Activated T-helper 1 cell treated with anti-CD3 and anti-CD28 coated beads, Interleukin-12 subunit alpha, Interleukin-12 subunit beta, Interleukin-2, Interleukin-4 antibody, amounts not matched to agents 30 ng/mL and 10 ng/mL and 1 ng/mL, durations not matched to agents 14 hours and 24 hours and 36 hours (primary cell): ENCODE data around the gene WDFY3. TPM values are rescaled to one million over a fixed set of nuclear protein-coding genes. Genes with fewer than 3 reads are reported as not detected.
"Not testable (repeated sequence)": the region's sequence is repeated elsewhere in the genome, so short reads cannot be mapped to it uniquely, and the experiment has no call there.

Experiments
- DNase-seq: peaks from one replicate; pipeline ENCODE4 v3.0.0; 2021; ENCODE audit warnings: low spot score
- H3K27ac Mint-ChIP-seq: one replicate; pipeline ENCODE4 v1.8.0; 2021; ENCODE audit warnings: mild to moderate bottlenecking, mixed read lengths
- H3K27me3 Mint-ChIP-seq: one replicate; pipeline ENCODE4 v1.8.0; 2022; ENCODE audit warnings: mild to moderate bottlenecking, moderate library complexity, mixed read lengths; ENCODE audit not compliant: insufficient read depth
- H3K36me3 Mint-ChIP-seq: one replicate; pipeline ENCODE4 v1.8.0; 2021; ENCODE audit warnings: low read depth, mixed read lengths
- H3K4me1 Mint-ChIP-seq: one replicate; pipeline ENCODE4 v1.8.0; 2021; ENCODE audit warnings: low read depth, mixed read lengths
- H3K4me3 Mint-ChIP-seq: one replicate; pipeline ENCODE4 v1.8.0; 2021; ENCODE audit warnings: mild to moderate bottlenecking, moderate library complexity, mixed read lengths
- H3K9me3 Mint-ChIP-seq: one replicate; pipeline ENCODE4 v1.8.0; 2021; ENCODE audit warnings: mixed read lengths
- intact Hi-C: fragments of 100-400 bp; cut with micrococcal nuclease; formaldehyde crosslinking; loops from one replicate; pipeline ENCODE4 v1.15.1; 2024
- total RNA-seq: library from RNA; stranded (reverse); gene quantifications from 2 replicates; pipeline ENCODE4 v1.2.3, GENCODE V29; 2022

Gene WDFY3
- total RNA-seq, 1 donor from 2014 or later = 0.39 TPM

- Mint-ChIP-seq H3K9me3 (no peaks in the 10 kb centered on the region), H3K4me3 (no peak overlapping the region), H3K4me1 (no peaks in the 10 kb centered on the region), H3K27me3 (no peaks in the 10 kb centered on the region), H3K36me3 (no peaks in the 10 kb centered on the region), H3K27ac (no peak overlapping the region)
- DNase-seq = no peak
- intact Hi-C loops = no loop called here
These were observed 269.3 kb downstream of the WDFY3 start for GRCh38 chr4:84697159-84697558.

GRCh38 chr4:84691800-84692199 is 274.7 kb downstream of the WDFY3 start:
- intact Hi-C loops = no loop called here
- Mint-ChIP-seq H3K4me3 (no peak overlapping the region), H3K4me1 (peaks cover 9% of the 10 kb centered on the region), H3K27me3 (no peaks in the 10 kb centered on the region), H3K27ac (no peak overlapping the region), H3K36me3 (no peaks in the 10 kb centered on the region), H3K9me3 (no peaks in the 10 kb centered on the region)
- no peak for DNase-seq

- H3K4me1 Mint-ChIP-seq = peaks cover 9% of the 10 kb centered on the region
- no peaks in the 10 kb centered on the region for H3K36me3 Mint-ChIP-seq
- no peaks in the 10 kb centered on the region for H3K9me3 Mint-ChIP-seq
- intact Hi-C loops = no loop called here
- H3K27me3 Mint-ChIP-seq = no peaks in the 10 kb centered on the region
- no peak for DNase-seq
- H3K27ac Mint-ChIP-seq = no peak overlapping the region
- H3K4me3 Mint-ChIP-seq = no peak overlapping the region
These were observed 275.3 kb downstream of the WDFY3 start for GRCh38 chr4:84691170-84691691.

- Mint-ChIP-seq H3K4me3 (no peak overlapping the region), H3K9me3 (no peaks in the 10 kb centered on the region), H3K27ac (no peak overlapping the region), H3K4me1 (peaks cover 9% of the 10 kb centered on the region), H3K27me3 (no peaks in the 10 kb centered on the region), H3K36me3 (no peaks in the 10 kb centered on the region)
- DNase-seq = no peak
- intact Hi-C loops = no loop called here
These were observed 276.0 kb downstream of the WDFY3 start for GRCh38 chr4:84690481-84690880.

GRCh38 chr4:84689197-84689596 is 277.3 kb downstream of the WDFY3 start:
- Mint-ChIP-seq H3K27me3 (no peaks in the 10 kb centered on the region), H3K4me3 (no peak overlapping the region), H3K36me3 (no peaks in the 10 kb centered on the region), H3K27ac (no peak overlapping the region), H3K9me3 (no peaks in the 10 kb centered on the region), H3K4me1 (peaks cover 17% of the 10 kb centered on the region)
- no peak for DNase-seq
- intact Hi-C loops = no loop called here

GRCh38 chr4:84688605-84689004 is 277.9 kb downstream of the WDFY3 start:
- no peak for DNase-seq
- Mint-ChIP-seq H3K27ac (no peak overlapping the region), H3K4me1 (peaks cover 22% of the 10 kb centered on the region), H3K4me3 (no peak overlapping the region), H3K36me3 (no peaks in the 10 kb centered on the region), H3K27me3 (no peaks in the 10 kb centered on the region), H3K9me3 (no peaks in the 10 kb centered on the region)
- intact Hi-C loops = no loop called here

- DNase-seq = no peak
- H3K36me3 Mint-ChIP-seq = no peaks in the 10 kb centered on the region
- H3K9me3 Mint-ChIP-seq = no peaks in the 10 kb centered on the region
- no peak overlapping the region for H3K4me3 Mint-ChIP-seq
- H3K4me1 Mint-ChIP-seq = peaks cover 25% of the 10 kb centered on the region
- intact Hi-C loops = no loop called here
- H3K27ac Mint-ChIP-seq = no peak overlapping the region
- no peaks in the 10 kb centered on the region for H3K27me3 Mint-ChIP-seq
These were observed 281.4 kb downstream of the WDFY3 start for GRCh38 chr4:84685105-84685504.

- no peak for DNase-seq
- Mint-ChIP-seq H3K9me3 (no peaks in the 10 kb centered on the region), H3K4me3 (no peak overlapping the region), H3K4me1 (peaks cover 25% of the 10 kb centered on the region), H3K27ac (no peak overlapping the region), H3K36me3 (no peaks in the 10 kb centered on the region), H3K27me3 (no peaks in the 10 kb centered on the region)
- intact Hi-C loops = no loop called here
These were observed 282.1 kb downstream of the WDFY3 start for GRCh38 chr4:84684361-84684760.

- DNase-seq = no peak
- no peaks in the 10 kb centered on the region for H3K27me3 Mint-ChIP-seq
- no peak overlapping the region for H3K4me3 Mint-ChIP-seq
- peaks cover 25% of the 10 kb centered on the region for H3K4me1 Mint-ChIP-seq
- no peaks in the 10 kb centered on the region for H3K9me3 Mint-ChIP-seq
- no peaks in the 10 kb centered on the region for H3K36me3 Mint-ChIP-seq
- no peak overlapping the region for H3K27ac Mint-ChIP-seq
- intact Hi-C loops = no loop called here
These were observed 283.2 kb downstream of the WDFY3 start for GRCh38 chr4:84683064-84683850.

- H3K4me3 Mint-ChIP-seq, H3K27me3 Mint-ChIP-seq, H3K9me3 Mint-ChIP-seq, H3K27ac Mint-ChIP-seq, H3K36me3 Mint-ChIP-seq, DNase-seq, intact Hi-C loops: not testable (repeated sequence)
- peaks cover 25% of the 10 kb centered on the region for H3K4me1 Mint-ChIP-seq
These were observed 283.8 kb downstream of the WDFY3 start for GRCh38 chr4:84682661-84683060.

GRCh38 chr4:84681486-84682274 is 284.8 kb downstream of the WDFY3 start:
- Mint-ChIP-seq H3K4me1 (peaks cover 25% of the 10 kb centered on the region), H3K4me3 (no peak overlapping the region), H3K27me3 (no peaks in the 10 kb centered on the region), H3K36me3 (no peaks in the 10 kb centered on the region), H3K9me3 (no peaks in the 10 kb centered on the region), H3K27ac (no peak overlapping the region)
- DNase-seq = no peak
- intact Hi-C loops = no loop called here

GRCh38 chr4:84680956-84681355 is 285.5 kb downstream of the WDFY3 start:
- H3K27ac Mint-ChIP-seq = no peak overlapping the region
- DNase-seq = no peak
- no peak overlapping the region for H3K4me3 Mint-ChIP-seq
- peaks cover 25% of the 10 kb centered on the region for H3K4me1 Mint-ChIP-seq
- H3K9me3 Mint-ChIP-seq = no peaks in the 10 kb centered on the region
- H3K36me3 Mint-ChIP-seq = no peaks in the 10 kb centered on the region
- intact Hi-C loops = no loop called here
- no peaks in the 10 kb centered on the region for H3K27me3 Mint-ChIP-seq
